ENCODE results near the gene PCDH19. TPM values are rescaled to one million over a fixed set of nuclear protein-coding genes. Genes with fewer than 3 reads are reported as not detected.

The PCDH19 gene
- total and polyA plus RNA-seq, 11 donors: 0.15 to 2.2 (median 0.63) TPM

GRCh38 chrX:100341142-100341510 lies 68.9 kb downstream of the PCDH19 start:
- 45 to 80% (median 69%) methylated on average over 4 of the region's 4 CpGs for WGBS, 4 donors
- H3K27me3 ChIP-seq: peaks cover 0 to 5% (median 0%) of the 10 kb centered on the region in 9 donors
- H3K4me3 ChIP-seq: no peak overlapping the region
- H3K36me3 ChIP-seq: no peaks in the 10 kb centered on the region
- TF ChIP-seq POLR2A (IDR thresholded peaks at IDR 0.05): no peak
- TF ChIP-seq CTCF (IDR thresholded peaks at IDR 0.05): no peak
- ATAC-seq (no peak), DNase-seq (no peak)
- intact Hi-C loops (cut with DNase I): no loop called here
- no peaks in the 10 kb centered on the region for H3K4me1 ChIP-seq
- no peak overlapping the region for H3K27ac ChIP-seq
- no peaks in the 10 kb centered on the region for H3K9me3 ChIP-seq

- Histone ChIP-seq H3K27ac (no peak overlapping the region), H3K36me3 (no peaks in the 10 kb centered on the region), H3K4me1 (no peaks in the 10 kb centered on the region), H3K27me3 (peaks cover 0 to 5% (median 0%) of the 10 kb centered on the region in 9 donors), H3K4me3 (no peak overlapping the region), H3K9me3 (no peaks in the 10 kb centered on the region)
- intact Hi-C loops (cut with DNase I): no loop called here
- DNase-seq (no peak), ATAC-seq (no peak)
- TF ChIP-seq POLR2A (IDR thresholded peaks at IDR 0.05) (no peak), CTCF (IDR thresholded peaks at IDR 0.05) (no peak)
Measured at GRCh38 chrX:100340491-100341141, 69.5 kb downstream of the PCDH19 start.

GRCh38 chrX:100328351-100328750 lies 81.7 kb downstream of the PCDH19 start:
- no peak overlapping the region for H3K4me3 ChIP-seq
- 57 to 76% (median 64%) methylated on average over 6 of the region's 6 CpGs for WGBS, 4 donors

GRCh38 chrX:100319716-100320115 lies 90.4 kb downstream of the PCDH19 start:
- peaks cover 0 to 7% (median 0%) of the 10 kb centered on the region in 9 donors for H3K27me3 ChIP-seq
- WGBS, 4 donors: 23 to 43% (median 32%) methylated on average over 2 of the region's 2 CpGs
- no peaks in the 10 kb centered on the region for H3K4me1 ChIP-seq
- no peak overlapping the region for H3K4me3 ChIP-seq
- no peaks in the 10 kb centered on the region for H3K36me3 ChIP-seq
- DNase-seq: no peak
- H3K9me3 ChIP-seq: no peaks in the 10 kb centered on the region
- TF ChIP-seq CTCF (IDR thresholded peaks at IDR 0.05) (no peak), POLR2A (IDR thresholded peaks at IDR 0.05) (no peak)
- no peak overlapping the region for H3K27ac ChIP-seq
- no peak for ATAC-seq
- intact Hi-C loops (cut with DNase I): no loop called here

More at GRCh38 chrX:100328351-100328750, 81.7 kb downstream of the PCDH19 start:
- intact Hi-C loops (cut with DNase I): no loop called here
- ATAC-seq (no peak), DNase-seq (no peak)
- no peaks in the 10 kb centered on the region for H3K36me3 ChIP-seq
- TF ChIP-seq CTCF (IDR thresholded peaks at IDR 0.05): no peak
- TF ChIP-seq POLR2A (IDR thresholded peaks at IDR 0.05): no peak
- no peak overlapping the region for H3K27ac ChIP-seq
- H3K27me3 ChIP-seq: peaks cover 0 to 11% (median 0%) of the 10 kb centered on the region in 9 donors
- no peaks in the 10 kb centered on the region for H3K9me3 ChIP-seq
- H3K4me1 ChIP-seq: no peaks in the 10 kb centered on the region

Measured in heart left ventricle (tissue), 16 donors.